ENCODE measurements around the gene PSG1. TPM values are rescaled to one million over a fixed set of nuclear protein-coding genes. Genes with fewer than 3 reads are reported as not detected.

PSG1 gene
- total RNA-seq, 2 experiments from 2014 or later, result not detected

GRCh38 chr19:42816894-42817293 is 62.6 kb downstream of the PSG1 start:
- H3K4me3 Mint-ChIP-seq, result no peak overlapping the region
- Histone ChIP-seq H3K36me3 (ENCODE audit: insufficient read depth, low read length) (no peaks in the 10 kb centered on the region), H3K27me3 (ENCODE audit: control insufficient read depth in 1 of 2, insufficient read depth in 2 of 2, low read length in 2 of 2) (peaks cover 0 to 4% of the 10 kb centered on the region in 2 experiments), H3K9me3 (ENCODE audit: control insufficient read depth in 1 of 2, insufficient read depth in 1 of 2, low read length in 2 of 2) (no peaks in the 10 kb centered on the region), H3K4me1 (ENCODE audit: insufficient read depth, low read length) (no peaks in the 10 kb centered on the region), H3K27ac (ENCODE audit: low read depth in 1 of 2, low read length in 2 of 2) (no peak overlapping the region), H3K4me3 (ENCODE audit: low read length) (no peak overlapping the region)
- no peak for ATAC-seq (ENCODE audit: poor library complexity)
- no peak for TF ChIP-seq CTCF (IDR thresholded peaks at IDR 0.05)
- H3K9me3 Mint-ChIP-seq, result no peaks in the 10 kb centered on the region
- no peaks in the 10 kb centered on the region for H3K4me1 Mint-ChIP-seq (ENCODE audit: low read depth)
- ChIA-PET CTCF (no interaction called here), POLR2A (no interaction called here)
- intact Hi-C loops (cut with DNase I, micrococcal nuclease), result no loop called here
- no peak for DNase-seq
- peaks cover 30% of the 10 kb centered on the region for H3K27me3 Mint-ChIP-seq
- H3K36me3 Mint-ChIP-seq (ENCODE audit: low read depth), result no peaks in the 10 kb centered on the region
- no peak overlapping the region for H3K27ac Mint-ChIP-seq

Other genes with a start within 250 kb of the PSG1 start
- not detected for gene PSG3, start 139.2 kb downstream of the PSG1 start, total RNA-seq
- gene PSG8, start 114.0 kb downstream of the PSG1 start, total RNA-seq, result not detected
- gene PSG6, start 38.2 kb upstream of the PSG1 start, total RNA-seq, result not detected
- not detected for gene PSG7, start 57.5 kb upstream of the PSG1 start, total RNA-seq
- gene PSG11, start 146.8 kb upstream of the PSG1 start, total RNA-seq, result not detected
- not detected for gene PSG2, start 203.0 kb upstream of the PSG1 start, total RNA-seq

Data from CD4-positive, alpha-beta T cell (primary cell).